Measurements from ENCODE around the gene SH3BP5.

Gene SH3BP5

GRCh38 chr3:15326673-15327072, 5.7 kb downstream of the SH3BP5 start:
- no peak for DNase-seq (ENCODE audit: low read depth in 1 of 2, low spot score in 1 of 2)

- DNase-seq (ENCODE audit: low read depth in 1 of 2, low spot score in 1 of 2), result no peak
Observed at GRCh38 chr3:15326037-15326436, 6.3 kb downstream of the SH3BP5 start.

- DNase-seq (ENCODE audit: low read depth in 1 of 2, low spot score in 1 of 2), result no peak
Observed at GRCh38 chr3:15325228-15325627, 7.2 kb downstream of the SH3BP5 start.

- no peak for DNase-seq (ENCODE audit: low read depth in 1 of 2, low spot score in 1 of 2)
Observed at GRCh38 chr3:15324379-15324808, 8.0 kb downstream of the SH3BP5 start.

- no peak for DNase-seq (ENCODE audit: low read depth in 1 of 2, low spot score in 1 of 2)
Observed at GRCh38 chr3:15323063-15323462, 9.3 kb downstream of the SH3BP5 start.

GRCh38 chr3:15321349-15321748, 11.0 kb downstream of the SH3BP5 start:
- DNase-seq (ENCODE audit: low read depth in 1 of 2, low spot score in 1 of 2), result no peak

- DNase-seq (ENCODE audit: low read depth in 1 of 2, low spot score in 1 of 2), result no peak
Observed at GRCh38 chr3:15319575-15319974, 12.8 kb downstream of the SH3BP5 start.

- no peak for DNase-seq (ENCODE audit: low read depth in 1 of 2, low spot score in 1 of 2)
Observed at GRCh38 chr3:15319136-15319535, 13.2 kb downstream of the SH3BP5 start.

- DNase-seq (ENCODE audit: low read depth in 1 of 2, low spot score in 1 of 2), result no peak
Observed at GRCh38 chr3:15318661-15319060, 13.7 kb downstream of the SH3BP5 start.

GRCh38 chr3:15316998-15317435, 15.4 kb downstream of the SH3BP5 start:
- DNase-seq (ENCODE audit: low read depth in 1 of 2, low spot score in 1 of 2), result no peak

- DNase-seq (ENCODE audit: low read depth in 1 of 2, low spot score in 1 of 2), result no peak
Observed at GRCh38 chr3:15315003-15315402, 17.4 kb downstream of the SH3BP5 start.

GRCh38 chr3:15314276-15314675, 18.1 kb downstream of the SH3BP5 start:
- no peak for DNase-seq (ENCODE audit: low read depth in 1 of 2, low spot score in 1 of 2)

- DNase-seq (ENCODE audit: low read depth in 1 of 2, low spot score in 1 of 2), result no peak
Observed at GRCh38 chr3:15313461-15313860, 18.9 kb downstream of the SH3BP5 start.

GRCh38 chr3:15312550-15312949, 19.8 kb downstream of the SH3BP5 start:
- DNase-seq (ENCODE audit: low read depth in 1 of 2, low spot score in 1 of 2), result no peak

GRCh38 chr3:15310491-15311370, 21.7 kb downstream of the SH3BP5 start:
- DNase-seq (ENCODE audit: low read depth in 1 of 2, low spot score in 1 of 2), result peak; percentile 16 to 30

GRCh38 chr3:15309662-15310335, 22.6 kb downstream of the SH3BP5 start:
- no peak for DNase-seq (ENCODE audit: low read depth in 1 of 2, low spot score in 1 of 2)

GRCh38 chr3:15307580-15307979, 24.8 kb downstream of the SH3BP5 start:
- DNase-seq (ENCODE audit: low read depth in 1 of 2, low spot score in 1 of 2), result no peak

GRCh38 chr3:15306979-15307359, 25.4 kb downstream of the SH3BP5 start:
- DNase-seq (ENCODE audit: low read depth in 1 of 2, low spot score in 1 of 2), result no peak

- no peak for DNase-seq (ENCODE audit: low read depth in 1 of 2, low spot score in 1 of 2)
Observed at GRCh38 chr3:15305359-15305844, 27.0 kb downstream of the SH3BP5 start.

GRCh38 chr3:15303728-15304127, 28.7 kb downstream of the SH3BP5 start:
- no peak for DNase-seq (ENCODE audit: low read depth in 1 of 2, low spot score in 1 of 2)

- DNase-seq (ENCODE audit: low read depth in 1 of 2, low spot score in 1 of 2), result no peak
Observed at GRCh38 chr3:15303216-15303615, 29.2 kb downstream of the SH3BP5 start.

- DNase-seq (ENCODE audit: low read depth in 1 of 2, low spot score in 1 of 2), result no peak
Observed at GRCh38 chr3:15301761-15302160, 30.6 kb downstream of the SH3BP5 start.
